K562 (cell line): ENCODE data around the gene MID2. TPM values are rescaled to one million over a fixed set of nuclear protein-coding genes. Genes with fewer than 3 reads are reported as not detected.

Source experiments
- ATAC-seq: fragments of 200-7000 bp; cut with Tn5 transposase; 3 replicates; pipeline ENCODE4 v1.9.1; 2020; ENCODE audit warnings: moderate library complexity
- BruUV-seq: library from RNA; stranded (reverse); fragments of 400-500 nt; replicated peaks from 2 replicates; lab custom pipeline; 2021; lab: Mats Ljungman, UMichigan
- CTCF ChIA-PET: fragments of 300-600 bp; formaldehyde crosslinking; extraction: SDS; loops from one replicate; lab custom pipeline; 2021; ENCODE audit warnings: low intra/inter-chr PET ratio; lab: Yijun Ruan, JAX
- POLR2A ChIA-PET: fragments of 300-600, 350-650 bp; sonication (Branson Sonifier 250); formaldehyde crosslinking; extraction: SDS; loops from one replicate; lab custom pipeline; 2021; ENCODE audit warnings: antibody characterized with exemption, inconsistent platforms; lab: Yijun Ruan, JAX
- DNase-seq, 4 experiments: peaks; one replicate each; pipeline versions ENCODE4 v3.0.0 to v3.0.0-alpha.2; 2011 to 2018; ENCODE audit warnings: low spot score in 3 of 4, mixed read lengths in 3 of 4; ENCODE audit errors: extremely low read depth in 1 of 4
- FAIRE-seq: peaks from 2 replicates; lab custom pipeline; 2011; peaks lifted over from hg19 to GRCh38; lab: Jason Lieb, UNC
- H2AFZ ChIP-seq: 2 replicates; pipeline ENCODE4 v1.6.0; 2011; ENCODE audit warnings: low read depth, low read length, control low read depth, inconsistent platforms
- H3K27ac ChIP-seq: fragments of 200-600 bp; 3 replicates; pipeline ENCODE4 v1.8.0; 2011; ENCODE audit warnings: low read depth, mild to moderate bottlenecking, control low read depth, inconsistent platforms, low read length, moderate library complexity, mixed read lengths; ENCODE audit errors: extremely low read depth
- H3K27me3 ChIP-seq, 2 experiments: fragments of 300-600 bp in 1 of 2; 2 replicates in 1 of 2; 3 replicates in 1 of 2; pipeline versions ENCODE4 v1.6.0 to v1.8.0; 2011; ENCODE audit warnings: inconsistent platforms in 2 of 2, low read length in 2 of 2, mild to moderate bottlenecking in 1 of 2, mixed read lengths in 1 of 2, moderate library complexity in 1 of 2; ENCODE audit not compliant: control insufficient read depth in 2 of 2, insufficient read depth in 2 of 2
- H3K36me3 ChIP-seq: fragments of 300-600 bp; 3 replicates; pipeline ENCODE4 v1.8.0; 2011; ENCODE audit warnings: mild to moderate bottlenecking, low read length, inconsistent platforms; ENCODE audit not compliant: control insufficient read depth, insufficient read depth
- H3K4me1 ChIP-seq, 2 experiments: fragments of 200-600 bp in 1 of 2; replicated peaks in 1 of 2; 2 replicates in 1 of 2; 3 replicates in 1 of 2; pipeline versions ENCODE4 v1.5.1 to v1.8.0; 2011; ENCODE audit warnings: inconsistent platforms in 2 of 2, low read length in 2 of 2, mild to moderate bottlenecking in 1 of 2, mixed read lengths in 1 of 2, moderate library complexity in 1 of 2; ENCODE audit not compliant: control insufficient read depth in 2 of 2, insufficient read depth in 2 of 2
- H3K4me2 ChIP-seq: 2 replicates; pipeline ENCODE4 v1.6.1; 2011; ENCODE audit warnings: low read length, control low read depth, inconsistent platforms, mixed read lengths; ENCODE audit not compliant: insufficient read depth
- H3K4me3 ChIP-seq: fragments of 200-600 bp; sonication (generic), shearing (Covaris generic); 2 replicates; pipeline ENCODE4 v1.5.1; 2016; ENCODE audit warnings: control low read depth, inconsistent platforms
- H3K79me2 ChIP-seq: fragments of 200-600 bp; 3 replicates; pipeline ENCODE4 v1.8.0; 2011; ENCODE audit warnings: low read length, inconsistent platforms; ENCODE audit not compliant: control insufficient read depth, insufficient read depth
- H3K9ac ChIP-seq, 2 experiments: 2 replicates each; pipeline versions ENCODE4 v1.6.0 to v1.6.1; 2011; ENCODE audit warnings: low read depth in 2 of 2, low read length in 2 of 2, control low read depth in 1 of 2, inconsistent platforms in 1 of 2, mild to moderate bottlenecking in 1 of 2, mixed read lengths in 1 of 2; ENCODE audit not compliant: insufficient read depth in 1 of 2
- H3K9me1 ChIP-seq: one replicate; pipeline ENCODE4 v1.6.0; 2011; ENCODE audit warnings: inconsistent platforms, mild to moderate bottlenecking, low read length, moderate library complexity; ENCODE audit not compliant: control insufficient read depth, insufficient read depth
- H3K9me3 ChIP-seq: replicated peaks from 2 replicates; pipeline ENCODE4 v1.5.1; 2011; ENCODE audit warnings: low read depth, low read length, inconsistent platforms; ENCODE audit not compliant: control insufficient read depth, insufficient read depth
- H4K20me1 ChIP-seq: replicated peaks from 2 replicates; pipeline ENCODE4 v1.6.1; 2011; ENCODE audit warnings: low read length, inconsistent platforms, mixed read lengths; ENCODE audit not compliant: control insufficient read depth, insufficient read depth
- BCL6 ChIP-seq: fragments of 250-450 bp; sonication (Bioruptor Pico); IDR thresholded peaks from 2 replicates; pipeline ENCODE4 v1.4.0; 2020
- DMBX1 ChIP-seq: fragments of 250-450 bp; sonication (Bioruptor Pico); IDR thresholded peaks from 2 replicates; pipeline ENCODE4 v1.8.0; 2022; ENCODE audit warnings: inconsistent platforms, mild to moderate bottlenecking, moderate library complexity, borderline replicate concordance
- ERF ChIP-seq: fragments of 450-650 bp; formaldehyde crosslinking; IDR thresholded peaks from 2 replicates; pipeline ENCODE4 v1.4.0; 2020; ENCODE audit warnings: mild to moderate bottlenecking, mixed read lengths
- MIER1 ChIP-seq: fragments of 450-650 bp; IDR thresholded peaks from 2 replicates; pipeline ENCODE4 v1.6.1; 2016; ENCODE audit warnings: antibody characterized with exemption, mild to moderate bottlenecking, low read depth
- MXD1 ChIP-seq: fragments of 250-450 bp; sonication (Bioruptor Pico); IDR thresholded peaks from 2 replicates; pipeline ENCODE4 v1.8.0; 2021; ENCODE audit warnings: borderline replicate concordance, mild to moderate bottlenecking, moderate library complexity; ENCODE audit not compliant: poor library complexity, severe bottlenecking
- NFIX ChIP-seq: fragments of 250-450 bp; sonication (Bioruptor Pico); IDR thresholded peaks from 2 replicates; pipeline ENCODE4 v1.4.0; 2020; ENCODE audit warnings: low read depth, mild to moderate bottlenecking, moderate library complexity
- RBM25 ChIP-seq: fragments of 200-400 bp; formaldehyde crosslinking; IDR thresholded peaks from 2 replicates; pipeline ENCODE4 v1.6.1; 2018; ENCODE audit warnings: low read length, low read depth, moderate library complexity; ENCODE audit not compliant: severe bottlenecking
- RFX7 ChIP-seq: fragments of 250-450 bp; sonication (Bioruptor Pico); IDR thresholded peaks from 2 replicates; pipeline ENCODE4 v1.5.1; 2021; ENCODE audit warnings: mild to moderate bottlenecking
- SAP30 ChIP-seq: fragments of 200-600 bp; sonication (generic); IDR thresholded peaks from 2 replicates; pipeline ENCODE4 v1.6.1; 2012; ENCODE audit warnings: borderline replicate concordance, low read depth, mild to moderate bottlenecking, moderate library complexity, low read length, control low read depth, inconsistent platforms; ENCODE audit not compliant: insufficient read depth, poor library complexity, severe bottlenecking
- THRB ChIP-seq: fragments of 450-650 bp; formaldehyde crosslinking; conservative IDR thresholded peaks from 2 replicates; pipeline ENCODE4 v1.4.0; 2022; ENCODE audit warnings: mild to moderate bottlenecking, missing genetic modification characterization
- ZC3H11A ChIP-seq: IDR thresholded peaks from 2 replicates; pipeline ENCODE4 v1.6.1; 2012; ENCODE audit warnings: low read depth, low read length, improper control_type of control experiment
- ZNF551 ChIP-seq: fragments of 250-450 bp; sonication (Bioruptor Pico); IDR thresholded peaks from 2 replicates; pipeline ENCODE4 v1.5.0; 2021; ENCODE audit warnings: mild to moderate bottlenecking, moderate library complexity
- WGBS: fragments of 100-300 bp; shearing (Covaris generic); methylation state at CpG from one replicate; pipeline ENCODE4 v1.1.6; 2016; ENCODE audit warnings: low coverage, mixed read lengths; ENCODE audit not compliant: insufficient coverage; ENCODE audit errors: missing lambda C conversion rate; 5-methylcytosine and 5-hydroxymethylcytosine counted together
- in situ Hi-C: fragments of 300-500 bp; cut with MboI; formaldehyde crosslinking; loops from 4 replicates; pipeline ENCODE4 v1.15.0; 2018; ENCODE audit warnings: inconsistent platforms, mixed read lengths
- intact Hi-C: fragments of 100-400 bp; cut with micrococcal nuclease; formaldehyde crosslinking; loops from 2 replicates; pipeline ENCODE4 v1.14.2; 2022
- polyA plus RNA-seq, 8 experiments: library from polyadenylated mRNA; depleted of rRNA in 4 of 8; stranded (reverse) in 5 of 8; unstranded in 3 of 8; fragments of >200 nt; fragmentation: Nextera tagmentation in 2 of 8; fragmentation: Illumina TruSeq in 1 of 8; extraction: Ambion mirVana in 2 of 8; extraction: Trizol in 1 of 8; gene quantifications; 2 replicates each; pipeline versions ENCODE4 v1.2.1 to v1.2.3, GENCODE V29; 2011 to 2014; ENCODE audit warnings: inconsistent platforms in 1 of 8, missing spikeins in 1 of 8
- total RNA-seq, 7 experiments: library from RNA; depleted of rRNA in 6 of 7; stranded (reverse); fragments of >200 nt in 6 of 7; fragmentation: Illumina TruSeq in 2 of 7; extraction: Trizol in 2 of 7; gene quantifications; 2 replicates each; pipeline versions ENCODE4 v1.2.1 to v1.2.3, GENCODE V29; 2011 to 2021; ENCODE audit warnings: low replicate concordance in 1 of 7

Gene MID2
- total and polyA plus RNA-seq, 9 of the 15 experiments (the other 6 are each of a cell fraction or from before 2014, with no cell fraction given): 0.07 TPM; not detected in 8

GRCh38 chrX:107970073-107970472, 144.4 kb downstream of the MID2 start:
- Histone ChIP-seq H3K9me1 (no peaks in the 10 kb centered on the region), H4K20me1 (no peaks in the 10 kb centered on the region), H3K9ac (no peak overlapping the region), H3K27ac (no peak overlapping the region), H3K9me3 (no peaks in the 10 kb centered on the region), H3K4me2 (no peak overlapping the region), H3K79me2 (no peaks in the 10 kb centered on the region), H2AFZ (no peak overlapping the region), H3K4me3 (no peak overlapping the region), H3K4me1 (no peaks in the 10 kb centered on the region), H3K27me3 (no peaks in the 10 kb centered on the region), H3K36me3 (no peaks in the 10 kb centered on the region)
- TF ChIP-seq RFX7 (CRISPR knock-in tag) (no peak), THRB (CRISPR knock-in tag) (no peak), NFIX (CRISPR knock-in tag) (no peak), DMBX1 (CRISPR knock-in tag) (no peak), ERF (CRISPR knock-in tag) (no peak), ZC3H11A (no peak), MXD1 (no peak), MIER1 (no peak), SAP30 (no peak), BCL6 (CRISPR knock-in tag) (no peak), RBM25 (no peak), ZNF551 (CRISPR knock-in tag) (no peak)
- in situ Hi-C loops: no loop called here
- no peak for DNase-seq
- WGBS: 0% methylated on average over 2 of the region's 2 CpGs
- intact Hi-C loops: no loop called here
- BruUV-seq: no TSS peak
- no peak for ATAC-seq
- CTCF ChIA-PET: no interaction called here
- FAIRE-seq: no peak
- POLR2A ChIA-PET: no interaction called here
